NB4 (cell line): ENCODE results near the gene TJAP1.
"Not testable (repeated sequence)": the region's sequence is repeated elsewhere in the genome, so short reads cannot be mapped to it uniquely, and the experiment has no call there.

Experiments
- MAX ChIP-seq: IDR thresholded peaks from 2 replicates; pipeline ENCODE4 v1.6.1; 2011; ENCODE audit warnings: low read depth, low read length
- TF ChIP-seq, protein P1 (sequence below): IDR thresholded peaks from one replicate; pipeline ENCODE4 v1.5.1; 2012; ENCODE audit warnings: low read depth, low read length

- TF ChIP-seq, protein P1, sequence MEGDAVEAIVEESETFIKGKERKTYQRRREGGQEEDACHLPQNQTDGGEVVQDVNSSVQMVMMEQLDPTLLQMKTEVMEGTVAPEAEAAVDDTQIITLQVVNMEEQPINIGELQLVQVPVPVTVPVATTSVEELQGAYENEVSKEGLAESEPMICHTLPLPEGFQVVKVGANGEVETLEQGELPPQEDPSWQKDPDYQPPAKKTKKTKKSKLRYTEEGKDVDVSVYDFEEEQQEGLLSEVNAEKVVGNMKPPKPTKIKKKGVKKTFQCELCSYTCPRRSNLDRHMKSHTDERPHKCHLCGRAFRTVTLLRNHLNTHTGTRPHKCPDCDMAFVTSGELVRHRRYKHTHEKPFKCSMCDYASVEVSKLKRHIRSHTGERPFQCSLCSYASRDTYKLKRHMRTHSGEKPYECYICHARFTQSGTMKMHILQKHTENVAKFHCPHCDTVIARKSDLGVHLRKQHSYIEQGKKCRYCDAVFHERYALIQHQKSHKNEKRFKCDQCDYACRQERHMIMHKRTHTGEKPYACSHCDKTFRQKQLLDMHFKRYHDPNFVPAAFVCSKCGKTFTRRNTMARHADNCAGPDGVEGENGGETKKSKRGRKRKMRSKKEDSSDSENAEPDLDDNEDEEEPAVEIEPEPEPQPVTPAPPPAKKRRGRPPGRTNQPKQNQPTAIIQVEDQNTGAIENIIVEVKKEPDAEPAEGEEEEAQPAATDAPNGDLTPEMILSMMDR, result not testable (repeated sequence)
- not testable (repeated sequence) for TF ChIP-seq MAX
These were observed 62.0 kb downstream of the TJAP1 start for GRCh38 chr6:43539409-43539808.
